ENCODE results near the gene ENTPD8. TPM values are rescaled to one million over a fixed set of nuclear protein-coding genes. Genes with fewer than 3 reads are reported as not detected.
"Not testable (repeated sequence)": the region's sequence is repeated elsewhere in the genome, so short reads cannot be mapped to it uniquely, and the experiment has no call there.

ENTPD8 gene
- total RNA-seq, 1 donor from 2014 or later: not detected

DNA sequence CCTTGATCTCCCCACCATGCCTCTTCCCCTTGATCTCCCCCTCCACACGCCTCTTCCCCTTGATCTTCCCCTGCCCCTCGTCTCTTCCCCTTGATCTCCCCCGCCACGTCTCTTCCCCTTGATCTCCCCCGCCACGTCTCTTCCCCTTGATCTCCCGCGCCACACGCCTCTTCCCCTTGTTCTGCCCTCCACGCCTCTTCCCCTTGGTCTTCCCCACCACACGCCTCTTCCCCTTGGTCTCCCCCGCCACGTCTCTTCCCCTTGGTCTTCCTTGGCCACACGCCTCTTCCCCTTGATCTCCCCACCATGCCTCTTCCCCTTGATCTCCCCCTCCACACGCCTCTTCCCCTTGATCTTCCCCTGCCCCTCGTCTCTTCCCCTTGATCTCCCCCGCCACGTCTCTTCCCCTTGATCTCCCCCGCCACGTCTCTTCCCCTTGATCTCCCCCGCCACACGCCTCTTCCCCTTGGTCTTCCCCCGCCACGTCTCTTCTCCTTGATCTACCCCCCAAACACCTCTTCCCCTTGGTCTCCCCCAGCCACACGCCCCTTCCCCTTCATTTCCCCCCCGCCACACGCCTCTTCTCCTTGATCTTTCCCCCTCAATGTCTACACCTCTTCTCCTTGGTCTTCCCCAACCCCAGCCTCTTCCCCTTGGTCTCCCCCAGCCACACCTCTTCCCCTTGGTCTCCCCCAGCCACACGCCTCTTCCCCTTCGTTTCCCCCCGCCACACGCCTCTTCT, 10.3 kb upstream of the ENTPD8 start:
- intact Hi-C loops (cut with micrococcal nuclease); ATAC-seq; DNase-seq: not testable (repeated sequence)

DNA sequence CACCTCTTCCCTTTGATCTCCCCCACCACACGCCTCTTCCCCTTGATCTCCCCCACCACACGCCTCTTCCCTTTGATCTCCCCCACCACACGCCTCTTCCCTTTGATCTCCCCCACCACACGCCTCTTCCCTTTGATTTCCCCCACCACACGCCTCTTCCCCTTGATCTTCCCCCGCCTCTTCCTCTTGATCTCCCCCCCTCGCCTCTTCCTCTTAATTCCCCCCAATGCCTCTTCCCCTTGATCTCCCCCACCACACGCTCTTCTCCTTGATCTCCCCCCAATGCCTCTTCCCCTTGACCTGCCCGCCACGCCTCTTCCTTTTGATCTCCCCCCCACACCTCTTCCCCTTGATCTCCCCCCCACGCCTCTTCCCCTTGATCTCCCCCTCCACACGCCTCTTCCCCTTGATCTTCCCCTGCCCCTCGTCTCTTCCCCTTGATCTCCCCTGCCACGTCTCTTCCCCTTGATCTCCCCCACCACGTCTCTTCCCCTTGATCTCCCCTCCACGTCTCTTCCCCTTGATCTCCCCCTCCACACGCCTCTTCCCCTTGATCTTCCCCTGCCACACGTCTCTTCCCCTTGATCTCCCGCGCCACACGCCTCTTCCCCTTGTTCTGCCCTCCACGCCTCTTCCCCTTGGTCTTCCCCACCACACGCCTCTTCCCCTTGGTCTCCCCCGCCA, 9.5 kb upstream of the ENTPD8 start:
- DNase-seq; ATAC-seq; intact Hi-C loops (cut with micrococcal nuclease): not testable (repeated sequence)

- ATAC-seq: no peak
- no peak for DNase-seq
- intact Hi-C loops (cut with micrococcal nuclease): no loop called here
Observed at GRCh38 chr9:137449931-137450538, 8.9 kb upstream of the ENTPD8 start.

DNA sequence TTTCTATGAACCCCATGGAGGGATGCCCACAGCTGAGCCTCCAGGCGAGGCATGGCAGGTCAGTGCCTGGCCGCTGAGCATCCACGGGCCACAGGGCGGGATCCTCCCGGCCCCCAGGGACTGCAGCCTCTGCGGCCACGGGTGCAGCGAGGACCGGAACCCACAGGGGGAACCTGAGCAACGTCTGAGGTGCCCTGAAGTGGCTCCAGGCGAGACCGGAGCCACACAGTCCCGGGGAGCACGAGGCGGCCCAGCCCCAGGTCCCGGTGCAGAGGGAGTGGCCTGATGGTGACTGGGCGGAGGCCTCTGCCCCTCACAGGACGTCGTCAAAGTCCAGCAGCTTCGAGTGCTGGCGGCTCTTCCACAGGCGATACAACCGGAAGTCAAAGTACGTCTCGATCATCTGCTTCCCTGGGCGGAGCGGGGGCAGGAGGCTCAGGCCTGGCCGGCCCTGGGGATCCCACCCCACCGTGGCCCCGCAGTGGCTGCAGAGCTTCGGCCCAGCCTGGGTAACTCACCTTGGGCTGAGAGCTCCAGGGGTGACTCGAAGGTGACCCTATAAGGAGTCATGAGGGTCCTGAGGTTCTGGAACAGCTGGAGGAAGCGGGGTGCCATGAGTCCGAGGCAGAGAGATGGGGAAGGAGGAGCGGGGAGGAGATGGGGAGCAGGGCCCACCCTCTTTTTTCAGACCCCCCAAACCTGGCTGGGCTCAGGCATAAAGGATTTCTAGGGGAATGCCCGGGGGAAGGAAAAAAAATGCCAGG, 8.1 kb upstream of the ENTPD8 start:
- no peak for DNase-seq
- intact Hi-C loops (cut with micrococcal nuclease): no loop called here
- no peak for ATAC-seq

- intact Hi-C loops (cut with micrococcal nuclease): no loop called here
- no peak for DNase-seq
- ATAC-seq: no peak
Observed at GRCh38 chr9:137448602-137448962, 7.4 kb upstream of the ENTPD8 start.

DNA sequence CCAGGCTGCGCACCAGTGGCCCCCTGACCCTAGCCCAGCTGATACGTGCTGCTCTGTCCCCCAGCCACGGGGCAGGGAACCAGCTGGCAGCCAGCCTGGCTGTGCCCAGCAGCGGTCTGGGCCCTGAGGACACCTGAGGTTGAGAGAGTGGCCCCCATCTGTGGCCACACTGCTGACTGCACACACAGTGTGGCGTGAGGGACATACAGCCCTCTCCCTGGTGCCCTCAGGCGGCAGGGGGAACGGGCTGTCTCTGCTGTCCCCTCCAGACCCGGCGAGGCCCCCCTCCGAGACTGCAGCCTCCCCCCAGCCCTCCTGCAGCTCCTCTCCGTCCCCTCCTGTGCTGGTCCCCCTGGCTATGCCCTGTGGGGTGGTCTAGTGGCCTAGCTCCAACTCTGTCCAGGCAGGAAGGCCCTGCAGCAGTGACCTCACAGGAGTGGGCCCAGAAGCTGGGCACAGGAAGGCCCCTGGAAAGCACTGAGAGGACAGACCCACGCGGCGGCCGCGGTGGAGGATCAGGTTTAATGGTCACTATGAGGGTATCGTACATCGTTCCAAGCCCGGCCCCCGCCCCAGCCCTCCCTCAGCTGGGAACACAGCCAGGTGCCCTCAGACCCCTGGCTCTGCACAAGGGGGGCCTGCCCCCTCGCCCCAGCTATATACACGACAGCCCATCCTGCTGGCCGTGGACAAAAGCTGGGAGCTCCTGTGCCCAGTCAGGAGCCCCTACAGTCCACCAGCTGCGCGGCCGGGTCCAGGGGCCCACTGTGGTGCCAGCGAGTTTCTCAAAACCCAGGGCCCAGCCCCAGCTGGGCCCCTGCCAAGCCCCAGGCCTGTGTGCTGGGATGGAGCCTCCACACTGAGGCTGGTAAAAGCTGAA, 6.8 kb upstream of the ENTPD8 start:
- ATAC-seq: no peak
- intact Hi-C loops (cut with micrococcal nuclease): no loop called here
- peak; percentile 31 for DNase-seq

DNA sequence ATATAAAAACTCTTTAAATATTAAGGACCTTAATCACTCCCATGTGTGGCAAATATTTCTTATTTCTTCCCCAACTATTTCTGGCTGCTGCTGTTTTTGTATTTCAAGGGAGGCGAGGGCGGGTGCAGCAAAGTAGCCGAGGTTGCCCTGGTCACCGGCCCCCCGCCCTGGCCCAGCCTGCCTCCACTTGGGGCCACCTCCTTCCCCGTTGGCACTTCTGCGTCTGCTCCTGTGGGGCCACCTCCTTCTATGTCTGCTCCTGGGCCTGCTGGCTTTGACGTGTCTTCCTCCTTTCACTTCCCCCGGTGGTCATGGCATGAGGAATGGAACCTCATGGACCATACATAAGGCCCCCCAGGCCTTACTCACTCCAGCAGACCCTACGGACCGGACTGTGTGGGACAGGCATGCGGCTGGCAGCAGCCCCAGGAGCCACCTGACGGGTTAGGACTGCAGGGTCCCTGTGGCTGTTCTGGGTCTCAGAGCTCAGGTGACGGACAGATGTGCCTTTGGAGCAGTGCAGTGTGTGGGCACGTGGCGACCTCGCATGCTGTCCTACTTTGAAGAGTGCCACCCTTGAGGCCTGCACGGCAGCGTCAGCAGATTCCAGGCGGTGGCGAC, 5.8 kb upstream of the ENTPD8 start:
- intact Hi-C loops (cut with micrococcal nuclease): no loop called here
- no peak for ATAC-seq
- peak; percentile 31 for DNase-seq

GRCh38 chr9:137445930-137446431, 4.8 kb upstream of the ENTPD8 start:
- DNase-seq (peak; percentile 27), ATAC-seq (peak; percentile 7)
- intact Hi-C loops (cut with micrococcal nuclease): no loop called here

DNA sequence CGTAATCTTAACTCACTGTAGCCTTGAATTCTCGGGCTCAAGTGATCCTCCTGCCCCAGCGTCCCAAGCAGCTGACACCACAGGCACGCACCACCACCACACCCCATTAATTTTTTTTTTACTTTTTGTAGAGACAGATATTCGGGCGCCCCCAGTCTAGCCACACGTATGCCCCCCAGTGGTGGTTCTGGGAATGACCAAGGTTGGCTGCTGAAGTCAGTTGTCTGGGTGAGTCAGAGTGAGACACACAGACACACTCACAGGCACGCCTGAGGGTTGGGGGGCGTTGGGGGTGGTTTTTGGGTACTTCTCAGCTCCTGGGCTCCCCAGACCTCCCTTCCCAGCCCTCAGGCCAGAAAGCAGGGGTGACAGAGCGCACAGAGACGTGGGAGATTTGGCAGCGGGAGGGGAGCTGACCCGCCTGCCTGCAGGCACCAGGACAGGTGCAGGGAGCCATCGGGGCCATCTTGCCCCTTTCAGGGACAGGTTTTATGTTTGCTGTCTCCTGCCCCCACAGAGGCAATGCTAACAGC, 4.2 kb upstream of the ENTPD8 start:
- DNase-seq (peak; percentile 83), ATAC-seq (peak; percentile 68)
- intact Hi-C loops (cut with micrococcal nuclease): no loop called here

DNA sequence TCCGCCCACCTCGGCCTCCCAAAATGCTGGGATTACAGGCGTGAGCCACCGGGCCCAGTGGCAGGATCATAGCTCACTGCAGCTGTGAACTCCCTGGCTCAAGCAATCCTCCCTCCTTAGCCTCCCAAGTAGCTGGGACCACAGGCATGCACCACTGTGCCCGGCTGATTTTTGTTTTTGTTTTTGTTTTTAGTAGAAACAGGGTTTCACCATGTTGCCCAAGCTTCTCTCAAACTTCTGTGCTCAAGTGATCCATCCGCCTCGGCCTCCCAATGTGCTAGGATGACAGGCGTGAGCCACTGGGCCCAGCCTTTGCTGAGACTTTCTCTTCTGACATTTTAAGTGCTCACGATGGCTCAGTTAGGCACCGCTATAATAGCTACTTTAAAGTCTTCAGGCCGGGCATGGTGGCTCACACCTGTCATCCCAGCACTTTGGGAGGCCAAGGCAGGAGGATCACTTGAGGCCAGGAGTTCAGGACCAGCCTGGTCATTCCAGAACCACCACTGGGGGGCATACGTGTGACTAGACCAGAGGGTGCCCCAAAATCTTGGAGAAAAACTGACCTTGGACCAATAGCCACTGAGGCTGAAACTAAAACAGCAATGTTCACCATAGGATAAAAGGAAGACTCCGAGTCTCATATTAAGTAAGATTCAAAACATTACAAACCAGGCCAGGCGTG, 3.1 kb upstream of the ENTPD8 start:
- intact Hi-C loops (cut with micrococcal nuclease): no loop called here
- no peak for ATAC-seq
- peak; percentile 9 for DNase-seq

- intact Hi-C loops (cut with micrococcal nuclease): no loop called here
- ATAC-seq (no peak), DNase-seq (no peak)
Observed at GRCh38 chr9:137441935-137442321, 771 bp upstream of the ENTPD8 start.

DNA sequence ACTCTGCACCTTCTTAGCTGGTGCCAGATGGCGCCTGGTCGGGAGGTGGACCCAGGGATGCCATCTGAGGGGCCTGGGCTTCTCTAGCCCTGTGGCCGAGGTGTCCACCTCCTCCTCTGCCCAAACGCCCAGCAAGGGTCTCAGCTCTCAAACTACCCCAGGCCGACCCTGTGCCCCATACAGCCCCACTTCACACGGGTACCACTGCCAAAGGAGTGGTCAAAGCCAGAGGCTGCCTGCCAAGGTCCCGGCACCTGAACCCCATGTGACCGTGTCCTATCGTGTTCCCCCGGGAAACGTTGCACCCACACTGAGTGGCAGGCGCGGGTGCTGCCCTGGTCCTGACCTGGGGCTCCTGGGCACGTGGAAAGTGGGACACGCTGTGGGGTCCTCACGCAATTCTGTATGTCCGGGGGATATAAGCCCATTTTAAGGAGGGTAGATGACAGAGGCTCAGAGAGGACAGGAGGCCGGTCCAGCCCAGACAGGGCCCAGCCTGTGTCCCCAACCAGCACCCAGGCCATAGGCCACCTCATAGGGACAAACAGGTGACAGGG, 1.9 kb downstream of the ENTPD8 start:
- peak; percentile 24 for DNase-seq
- ATAC-seq: no peak
- intact Hi-C loops (cut with micrococcal nuclease): no loop called here

DNA sequence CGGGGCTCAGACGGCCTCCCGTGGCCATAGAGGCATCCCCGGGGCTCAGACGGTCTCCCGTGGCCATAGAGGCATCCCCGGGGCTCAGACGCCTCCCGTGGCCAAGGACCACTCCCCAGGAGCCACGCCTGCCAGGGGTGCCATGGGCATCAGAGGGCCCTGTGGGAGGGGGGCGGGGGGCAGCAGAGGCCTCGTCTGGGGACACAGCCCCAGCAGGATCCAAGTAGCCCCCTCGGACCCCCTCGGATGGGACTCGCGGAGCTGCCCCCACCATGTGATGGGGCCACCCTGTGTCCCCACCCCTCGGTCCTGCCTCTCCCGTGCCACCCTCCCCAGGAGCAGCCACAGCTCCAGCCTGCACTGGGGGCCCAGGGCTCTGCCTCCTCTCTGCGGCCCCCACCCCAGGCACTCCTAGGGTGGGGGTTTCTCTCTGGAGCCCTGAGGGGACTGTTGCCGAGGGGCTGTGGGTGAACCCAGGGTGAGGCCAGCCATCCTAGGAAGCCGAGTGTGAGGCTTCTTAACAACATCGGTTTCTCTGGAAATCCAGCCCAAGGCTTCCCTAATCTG, 2.5 kb downstream of the ENTPD8 start:
- intact Hi-C loops (cut with micrococcal nuclease): no loop called here
- peak; percentile 14 for DNase-seq
- no peak for ATAC-seq

DNA sequence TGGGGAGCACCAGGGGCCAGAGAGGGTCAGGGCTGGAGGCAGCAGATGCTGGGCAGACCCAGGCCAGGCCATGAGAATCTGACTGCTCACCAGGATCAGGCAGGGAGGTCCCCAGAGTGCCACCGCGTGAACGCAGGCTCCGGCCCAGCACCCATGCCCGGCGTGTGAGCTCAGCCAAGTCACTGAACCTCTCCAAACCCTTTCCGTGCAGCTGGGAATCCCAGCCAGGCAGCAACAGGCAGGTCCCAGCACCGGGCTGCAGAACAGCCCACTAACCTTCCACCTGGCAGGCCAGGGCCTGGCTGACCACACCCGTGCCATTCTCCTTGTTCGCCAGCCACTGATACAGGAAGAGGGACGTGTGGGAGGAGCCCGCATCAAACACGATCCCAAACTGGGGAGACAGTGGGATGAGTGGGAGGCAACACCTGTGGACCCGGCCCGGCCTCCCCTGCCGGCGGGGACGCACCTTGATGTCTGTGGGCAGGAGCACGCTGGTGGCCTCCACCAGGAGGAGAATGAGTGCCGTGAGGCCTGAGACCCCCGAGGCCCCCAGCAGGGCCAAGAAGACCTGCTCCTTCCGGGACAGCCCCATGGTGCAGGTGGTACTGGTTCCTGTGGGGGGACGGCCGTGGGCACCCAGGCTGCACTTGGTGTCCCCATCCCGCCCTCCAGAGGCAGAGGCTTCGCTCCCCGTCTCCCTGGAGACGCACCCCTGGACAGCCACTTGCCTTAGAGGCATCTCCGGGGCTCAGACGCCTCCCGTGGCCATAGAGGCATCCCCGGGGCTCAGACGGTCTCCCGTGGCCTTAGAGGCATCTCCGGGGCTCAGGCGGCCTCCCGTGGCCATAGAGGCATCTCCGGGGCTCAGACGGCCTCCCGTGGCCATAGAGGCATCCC, 3.2 kb downstream of the ENTPD8 start:
- peak; percentile 23 for DNase-seq
- ATAC-seq: no peak
- intact Hi-C loops (cut with micrococcal nuclease): no loop called here

GRCh38 chr9:137436761-137437600, 4.2 kb downstream of the ENTPD8 start:
- DNase-seq (peak; percentile 19), ATAC-seq (no peak)
- intact Hi-C loops (cut with micrococcal nuclease): no loop called here

Data from left ventricle myocardium superior (tissue), 1 donor.